Neuronal stem cell (in vitro differentiated cells): Measurements from ENCODE around the gene SMAD3.
A peak's percentile ranks its signal among the peaks of the same experiment; 100 is the strongest.

ENCODE experiments used
- DNase-seq: peaks from one replicate; pipeline ENCODE4 v3.0.0-alpha.2; 2013; ENCODE audit warnings: low spot score
- H2AFZ ChIP-seq: one replicate; pipeline ENCODE4 v1.6.1; 2013; ENCODE audit warnings: mild to moderate bottlenecking, low read length, inconsistent platforms
- H2AK5ac ChIP-seq: 2 replicates; pipeline ENCODE4 v1.6.1; 2013; ENCODE audit warnings: low read depth, mild to moderate bottlenecking, inconsistent platforms, low read length, moderate library complexity, mixed read lengths
- H2BK120ac ChIP-seq: 2 replicates; pipeline ENCODE4 v1.6.1; 2013; ENCODE audit warnings: low read depth, mild to moderate bottlenecking, inconsistent platforms, low read length, moderate library complexity, mixed read lengths
- H2BK12ac ChIP-seq: one replicate; pipeline ENCODE4 v1.6.1; 2013; ENCODE audit warnings: low read length, inconsistent platforms
- H2BK15ac ChIP-seq: 2 replicates; pipeline ENCODE4 v1.6.1; 2013; ENCODE audit warnings: mild to moderate bottlenecking, low read length, inconsistent platforms, mixed read lengths
- H2BK5ac ChIP-seq: one replicate; pipeline ENCODE4 v1.6.1; 2013; ENCODE audit warnings: inconsistent platforms, mild to moderate bottlenecking, low read length, moderate library complexity
- H3K14ac ChIP-seq: one replicate; pipeline ENCODE4 v1.6.1; 2013; ENCODE audit warnings: low read length, inconsistent platforms
- H3K18ac ChIP-seq: 2 replicates; pipeline ENCODE4 v1.6.1; 2013; ENCODE audit warnings: low read length, inconsistent platforms
- H3K23ac ChIP-seq: 2 replicates; pipeline ENCODE4 v1.6.1; 2013; ENCODE audit warnings: low read depth, mild to moderate bottlenecking, mixed read lengths, low read length, inconsistent platforms; ENCODE audit not compliant: poor library complexity
- H3K27ac ChIP-seq: replicated peaks from 3 replicates; pipeline ENCODE4 v1.5.1; 2013; ENCODE audit warnings: low read length, inconsistent platforms
- H3K27me3 ChIP-seq, 3 experiments: 2 replicates each; pipeline ENCODE4 v1.6.1; 2013; ENCODE audit warnings: low read length in 3 of 3, mild to moderate bottlenecking in 2 of 3, inconsistent platforms in 1 of 3, low read depth in 1 of 3, mixed read lengths in 1 of 3, moderate library complexity in 1 of 3; ENCODE audit not compliant: control insufficient read depth in 3 of 3, insufficient read depth in 3 of 3
- H3K36me3 ChIP-seq, 2 donors: replicated peaks in 1 of 2; 2 replicates each; pipeline ENCODE4 v1.6.1; 2013; ENCODE audit warnings: low read length in 2 of 2; ENCODE audit not compliant: control insufficient read depth in 2 of 2, insufficient read depth in 2 of 2
- H3K4ac ChIP-seq: 2 replicates; pipeline ENCODE4 v1.6.1; 2013; ENCODE audit warnings: inconsistent platforms, mild to moderate bottlenecking, low read length, moderate library complexity
- H3K4me1 ChIP-seq, 2 donors: 1 replicate in 1 of 2; 2 replicates in 1 of 2; pipeline ENCODE4 v1.6.1; 2013; ENCODE audit warnings: low read length in 2 of 2, low read depth in 1 of 2; ENCODE audit not compliant: control insufficient read depth in 2 of 2, insufficient read depth in 1 of 2
- H3K4me2 ChIP-seq: one replicate; pipeline ENCODE4 v1.6.1; 2013; ENCODE audit warnings: mild to moderate bottlenecking, low read length, inconsistent platforms; ENCODE audit not compliant: insufficient read depth, poor library complexity, severe bottlenecking
- H3K4me3 ChIP-seq, 2 donors: 2 replicates each; pipeline ENCODE4 v1.5.1; 2013; ENCODE audit warnings: low read length in 2 of 2, mild to moderate bottlenecking in 2 of 2, inconsistent platforms in 1 of 2, moderate library complexity in 1 of 2
- H3K79me1 ChIP-seq: one replicate; pipeline ENCODE4 v1.6.1; 2013; ENCODE audit warnings: low read depth, mild to moderate bottlenecking, inconsistent platforms, low read length, moderate library complexity
- H3K9ac ChIP-seq: one replicate; pipeline ENCODE4 v1.6.1; 2013; ENCODE audit warnings: mild to moderate bottlenecking, low read depth, low read length, inconsistent platforms; ENCODE audit not compliant: poor library complexity
- H3K9me3 ChIP-seq, 2 donors: replicated peaks in 1 of 2; 2 replicates each; pipeline versions ENCODE3 to v1.6.1; 2013; ENCODE audit warnings: low read length in 2 of 2, mild to moderate bottlenecking in 2 of 2, inconsistent platforms in 1 of 2, low read depth in 1 of 2, mixed read lengths in 1 of 2, moderate library complexity in 1 of 2; ENCODE audit not compliant: control insufficient read depth in 2 of 2, insufficient read depth in 1 of 2
- H4K8ac ChIP-seq: one replicate; pipeline ENCODE4 v1.6.1; 2013; ENCODE audit warnings: low read depth, mild to moderate bottlenecking, inconsistent platforms, low read length, moderate library complexity
- H4K91ac ChIP-seq: one replicate; pipeline ENCODE4 v1.6.1; 2013; ENCODE audit warnings: low read length, low read depth, mild to moderate bottlenecking, inconsistent platforms; ENCODE audit not compliant: poor library complexity
- WGBS, 2 donors: extraction: QIAGEN DNeasy Blood & Tissue Kit; methylation state at CpG; one replicate each; pipeline ENCODE4 v1.1.7; 2013; ENCODE audit warnings: missing lambda C conversion rate in 2 of 2, mixed read lengths in 1 of 2; ENCODE audit not compliant: insufficient read length in 2 of 2, insufficient replicate concordance in 1 of 2; ENCODE audit errors: extremely low coverage in 2 of 2; 5-methylcytosine and 5-hydroxymethylcytosine counted together

SMAD3 gene

DNA sequence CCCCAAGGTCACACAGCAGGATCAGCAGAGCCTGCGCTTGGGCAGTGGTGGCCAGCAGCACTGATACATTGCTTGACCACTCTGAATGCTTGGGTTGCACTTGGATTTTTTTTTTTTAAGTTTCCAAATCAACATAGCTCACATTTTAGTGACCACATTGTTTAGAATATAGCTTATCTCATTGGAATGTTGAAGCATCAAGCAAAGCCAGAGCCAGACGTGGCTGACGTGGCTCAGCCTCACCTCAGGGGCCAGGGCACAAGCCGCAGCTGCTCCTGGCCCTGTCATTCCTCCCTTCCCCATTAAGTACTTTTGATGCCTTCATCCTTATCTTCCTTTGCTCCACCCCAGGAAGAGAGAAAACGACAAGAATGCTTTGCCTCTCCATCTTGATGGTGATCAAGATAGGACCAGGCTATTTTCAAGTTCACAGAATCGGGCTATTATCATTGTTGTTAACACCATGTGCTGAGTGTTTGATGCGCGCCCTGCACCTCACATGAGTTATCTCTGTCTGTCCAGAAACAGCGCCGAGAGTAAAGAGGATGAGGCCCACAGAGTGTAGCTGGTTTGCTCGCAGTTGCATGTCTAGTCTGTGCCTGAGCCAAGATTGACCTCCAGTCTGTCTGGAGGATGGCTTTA lies 113.3 kb downstream of the SMAD3 start:
- WGBS, 2 donors = no CpG with 5 or more reads among the region's 11 CpGs
- Histone ChIP-seq H3K9ac (no peak overlapping the region), H3K14ac (no peak overlapping the region), H2BK15ac (no peak overlapping the region), H3K27me3 (no peaks in the 10 kb centered on the region), H3K4me1 (peaks cover 4 to 13% of the 10 kb centered on the region in 2 donors), H2BK120ac (no peak overlapping the region), H2BK12ac (no peak overlapping the region), H2BK5ac (no peak overlapping the region), H3K4ac (no peak overlapping the region), H3K4me3 (no peak overlapping the region), H3K79me1 (peaks cover 2% of the 10 kb centered on the region), H3K18ac (no peak overlapping the region), H3K9me3 (no peaks in the 10 kb centered on the region), H2AFZ (no peak overlapping the region), H3K23ac (no peak overlapping the region), H4K91ac (no peak overlapping the region), H3K4me2 (no peak overlapping the region), H3K36me3 (peaks cover 9 to 92% of the 10 kb centered on the region in 2 donors), H4K8ac (no peak overlapping the region), H3K27ac (no peak overlapping the region), H2AK5ac (no peak overlapping the region)
- no peak for DNase-seq

DNA sequence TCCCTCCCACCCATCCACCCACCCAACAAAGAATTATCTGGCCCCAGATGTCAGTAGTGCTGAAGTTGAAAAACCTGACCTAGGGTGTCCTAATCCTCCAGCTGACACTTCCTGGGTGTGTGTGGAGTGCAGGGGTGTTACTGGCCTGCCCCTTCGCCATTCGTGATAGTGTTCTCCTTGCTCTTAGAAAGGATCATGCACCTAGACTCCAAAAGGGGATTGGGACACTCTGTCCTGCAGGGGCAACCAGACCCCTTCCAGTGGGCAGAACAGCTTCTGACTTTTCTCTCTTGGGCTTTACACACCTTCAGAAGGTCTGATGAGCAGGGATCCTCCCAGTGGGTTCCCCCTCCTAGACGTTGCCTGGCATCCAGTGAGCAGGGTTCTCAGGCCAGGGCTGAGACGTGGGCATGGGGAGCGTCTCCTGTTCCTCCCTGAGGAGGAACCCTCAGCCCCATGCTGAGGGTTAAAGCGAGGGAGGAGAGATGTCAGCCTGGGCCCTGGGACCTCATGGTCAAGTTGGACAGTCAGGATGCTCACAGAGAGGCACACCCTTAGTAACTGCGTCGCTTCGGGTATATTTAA lies 114.1 kb downstream of the SMAD3 start:
- no peaks in the 10 kb centered on the region for H3K9me3 ChIP-seq
- H3K27ac ChIP-seq = no peak overlapping the region
- H2AFZ ChIP-seq = no peak overlapping the region
- no peak overlapping the region for H3K9ac ChIP-seq
- H3K79me1 ChIP-seq = peaks cover 2% of the 10 kb centered on the region
- peaks cover 4 to 13% of the 10 kb centered on the region in 2 donors for H3K4me1 ChIP-seq
- no peak overlapping the region for H2BK5ac ChIP-seq
- H3K4me2 ChIP-seq = no peak overlapping the region
- WGBS, 2 donors = no CpG with 5 or more reads among the region's 9 CpGs
- no peak overlapping the region for H2BK15ac ChIP-seq
- no peak overlapping the region for H2AK5ac ChIP-seq
- H3K36me3 ChIP-seq = peaks cover 12 to 92% of the 10 kb centered on the region in 2 donors
- H4K8ac ChIP-seq = no peak overlapping the region
- H4K91ac ChIP-seq = no peak overlapping the region
- no peak overlapping the region for H2BK120ac ChIP-seq
- no peak overlapping the region for H3K14ac ChIP-seq
- H3K18ac ChIP-seq = no peak overlapping the region
- no peak for DNase-seq
- no peak overlapping the region for H3K4ac ChIP-seq
- no peaks in the 10 kb centered on the region for H3K27me3 ChIP-seq
- H3K4me3 ChIP-seq = no peak overlapping the region
- no peak overlapping the region for H2BK12ac ChIP-seq
- no peak overlapping the region for H3K23ac ChIP-seq

DNA sequence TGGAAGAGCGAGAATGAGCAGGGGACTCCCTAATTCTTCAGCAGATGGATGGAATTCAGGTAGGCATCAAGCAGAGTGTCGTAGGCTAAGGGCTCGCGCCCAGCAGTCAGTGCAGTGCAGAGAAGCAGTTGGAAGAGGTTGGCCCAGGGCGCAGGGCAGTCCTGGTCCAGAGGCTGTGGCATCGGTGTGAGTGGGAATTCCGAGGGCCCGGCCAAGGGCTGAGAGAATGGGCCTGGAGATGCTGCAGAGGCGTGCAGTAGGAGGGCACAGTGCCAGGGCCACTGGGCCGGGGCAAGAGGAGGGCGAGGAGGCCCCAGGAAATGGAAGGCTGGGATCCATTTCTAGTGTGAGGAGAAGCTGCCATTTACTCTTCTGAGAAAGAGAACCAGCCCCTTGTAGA lies 114.6 kb downstream of the SMAD3 start:
- Histone ChIP-seq H3K4me2 (no peak overlapping the region), H3K36me3 (peaks cover 17 to 92% of the 10 kb centered on the region in 2 donors), H3K18ac (peak overlapping the region; percentile 70), H3K9ac (no peak overlapping the region), H2BK120ac (no peak overlapping the region), H3K9me3 (no peaks in the 10 kb centered on the region), H3K4me3 (no peak overlapping the region), H2BK12ac (no peak overlapping the region), H3K23ac (no peak overlapping the region), H3K4ac (no peak overlapping the region), H4K8ac (no peak overlapping the region), H2BK15ac (no peak overlapping the region), H2AFZ (no peak overlapping the region), H3K14ac (no peak overlapping the region), H3K27ac (no peak overlapping the region), H3K27me3 (no peaks in the 10 kb centered on the region), H2AK5ac (peak overlapping the region; percentile 26), H4K91ac (no peak overlapping the region), H2BK5ac (no peak overlapping the region), H3K79me1 (peaks cover 2% of the 10 kb centered on the region), H3K4me1 (peaks cover 4 to 13% of the 10 kb centered on the region in 2 donors)
- DNase-seq = no peak
- no CpG with 5 or more reads among the region's 11 CpGs for WGBS, 2 donors

DNA sequence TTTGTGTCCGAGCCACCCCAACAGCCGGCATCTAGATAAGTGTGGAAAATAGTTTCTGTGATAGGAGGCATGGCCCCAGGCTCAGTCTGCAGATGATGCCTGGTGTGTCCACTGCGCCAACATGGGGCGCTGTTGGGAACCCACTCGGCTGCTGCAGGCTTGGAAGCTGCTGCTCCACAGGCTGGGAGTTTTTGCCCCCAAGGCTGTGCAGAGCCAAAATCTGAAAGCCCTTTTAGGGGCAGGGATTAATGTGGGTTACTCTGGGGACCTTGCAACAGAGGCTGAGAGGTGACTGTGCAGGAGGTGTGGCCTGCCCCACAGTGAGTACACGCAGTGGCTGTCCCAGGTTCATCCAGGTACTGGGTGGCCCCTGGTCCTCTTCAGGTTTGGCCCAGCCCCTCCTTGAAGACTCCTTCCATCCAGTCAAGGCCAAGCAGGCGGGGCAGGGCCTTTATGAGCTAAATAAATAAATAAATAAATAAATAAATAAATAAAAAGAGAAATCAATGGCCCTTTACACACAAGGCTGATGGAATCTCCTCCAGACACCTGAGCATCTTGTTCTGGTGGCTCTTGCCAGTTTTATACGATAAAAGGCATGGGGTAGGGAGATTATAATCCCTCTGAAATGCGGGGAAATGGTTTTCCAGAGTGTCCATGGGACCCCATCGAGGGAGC lies 115.3 kb downstream of the SMAD3 start:
- Histone ChIP-seq H3K9me3 (no peaks in the 10 kb centered on the region), H2BK12ac (no peak overlapping the region), H4K91ac (no peak overlapping the region), H3K27me3 (no peaks in the 10 kb centered on the region), H3K18ac (no peak overlapping the region), H3K4me2 (no peak overlapping the region), H3K36me3 (peaks cover 20 to 92% of the 10 kb centered on the region in 2 donors), H3K9ac (no peak overlapping the region), H2BK120ac (no peak overlapping the region), H3K4ac (no peak overlapping the region), H3K4me1 (peaks cover 3 to 12% of the 10 kb centered on the region in 2 donors), H3K4me3 (no peak overlapping the region), H3K79me1 (no peaks in the 10 kb centered on the region), H2BK15ac (no peak overlapping the region), H3K14ac (no peak overlapping the region), H3K27ac (no peak overlapping the region), H2AK5ac (no peak overlapping the region), H3K23ac (no peak overlapping the region), H2BK5ac (no peak overlapping the region), H2AFZ (no peak overlapping the region), H4K8ac (no peak overlapping the region)
- no peak for DNase-seq
- whole genome bisulfite sequencing, 2 donors = no CpG with 5 or more reads among the region's 10 CpGs
